Left lung (tissue), 10 donors: ENCODE data around the gene KCNAB1. TPM values are rescaled to one million over a fixed set of nuclear protein-coding genes. Genes with fewer than 3 reads are reported as not detected.

Source experiments
- ATAC-seq: fragments of 200-7000 bp; cut with Tn5 transposase; one replicate; pipeline ENCODE4 v1.9.1; 2020; ENCODE audit warnings: moderate library complexity
- DNase-seq, 4 donors: peaks; one replicate each; pipeline ENCODE4 v3.0.0-alpha.2; 2013 to 2020
- H3K27ac ChIP-seq, 2 donors: fragments of 200-600 bp; sonication (generic) in 1 of 2; one replicate each; pipeline versions ENCODE4 v1.5.0 to v1.8.0; 2020 to 2021
- H3K27me3 ChIP-seq, 2 donors: fragments of 200-600 bp; sonication (generic) in 1 of 2; one replicate each; pipeline versions ENCODE4 v1.5.0 to v1.8.0; 2020 to 2021
- H3K36me3 ChIP-seq, 2 donors: fragments of 200-600 bp; sonication (generic) in 1 of 2; one replicate each; pipeline versions ENCODE4 v1.5.0 to v1.8.0; 2020 to 2021
- H3K4me1 ChIP-seq, 2 donors: fragments of 200-600 bp; one replicate each; pipeline ENCODE4 v1.8.0; 2021
- H3K4me3 ChIP-seq, 2 donors: fragments of 200-600 bp; sonication (generic) in 1 of 2; one replicate each; pipeline versions ENCODE4 v1.5.0 to v1.8.0; 2020 to 2021; ENCODE audit warnings: mild to moderate bottlenecking in 1 of 2
- H3K9me3 ChIP-seq, 2 donors: fragments of 200-600 bp; sonication (generic) in 1 of 2; one replicate each; pipeline versions ENCODE4 v1.5.0 to v1.8.0; 2020 to 2021
- CTCF ChIP-seq, 2 donors: fragments of 200-600 bp; sonication (generic) in 1 of 2; IDR thresholded peaks; one replicate each; pipeline versions ENCODE4 v1.5.0 to v1.8.0; 2021; ENCODE audit warnings: antibody characterized with exemption in 2 of 2
- intact Hi-C, 2 donors: fragments of 100-400 bp; cut with DNase I; formaldehyde crosslinking; loops; one replicate each; pipeline versions ENCODE4 v1.11.2 to v1.14.2; 2022
- polyA plus RNA-seq, 6 donors: library from polyadenylated mRNA; unstranded; fragments of 120-200 nt; gene quantifications; one replicate each; pipeline ENCODE4 v1.2.1, GENCODE V29; 2013; ENCODE audit not compliant: insufficient read length in 6 of 6
- total RNA-seq, 2 donors: library from RNA; stranded (reverse); fragmentation: NEBNext Ultra II Directional; extraction: Animal tissue kit (Norgen Biotek cat#: 25700); gene quantifications; one replicate each; pipeline ENCODE4 v1.2.1, GENCODE V29; 2021
- donor health status: DM: no; HTN: yes; CAD: no.
- donor health status: DM: no; HTN: no; CAD: no.

The KCNAB1 gene
- total and polyA plus RNA-seq, 8 donors, result 0.58 to 1.7 (median 1.5) TPM

DNA sequence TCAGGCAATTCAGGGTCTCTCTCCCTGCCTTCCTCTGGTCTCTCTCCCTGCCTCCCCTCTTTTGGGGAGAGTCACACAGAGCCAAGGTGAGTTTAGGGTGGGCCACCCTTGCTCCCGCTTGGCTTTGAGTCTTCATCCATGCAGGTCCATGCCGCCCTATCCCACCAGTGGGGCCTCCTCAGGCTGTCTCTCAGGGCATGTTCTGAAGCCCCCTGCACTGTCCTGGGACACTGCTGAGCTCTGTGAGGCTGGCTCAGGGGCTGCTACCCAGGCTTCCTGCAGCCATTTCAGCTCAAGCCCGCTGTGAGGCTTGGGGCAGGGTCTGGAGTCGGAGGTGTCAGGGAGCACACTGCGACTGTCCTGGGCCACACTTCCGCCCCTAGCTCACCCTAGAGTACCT is 231.4 kb downstream of the KCNAB1 start:
- intact Hi-C loops, result no loop called here
- H3K4me1 ChIP-seq, result no peaks in the 10 kb centered on the region
- DNase-seq, result no peak
- no peak for ATAC-seq
- no peaks in the 10 kb centered on the region for H3K9me3 ChIP-seq
- no peaks in the 10 kb centered on the region for H3K36me3 ChIP-seq
- no peaks in the 10 kb centered on the region for H3K27me3 ChIP-seq
- H3K27ac ChIP-seq, result no peak overlapping the region
- no peak for TF ChIP-seq CTCF (IDR thresholded peaks at IDR 0.05)
- H3K4me3 ChIP-seq, result no peak overlapping the region

DNA sequence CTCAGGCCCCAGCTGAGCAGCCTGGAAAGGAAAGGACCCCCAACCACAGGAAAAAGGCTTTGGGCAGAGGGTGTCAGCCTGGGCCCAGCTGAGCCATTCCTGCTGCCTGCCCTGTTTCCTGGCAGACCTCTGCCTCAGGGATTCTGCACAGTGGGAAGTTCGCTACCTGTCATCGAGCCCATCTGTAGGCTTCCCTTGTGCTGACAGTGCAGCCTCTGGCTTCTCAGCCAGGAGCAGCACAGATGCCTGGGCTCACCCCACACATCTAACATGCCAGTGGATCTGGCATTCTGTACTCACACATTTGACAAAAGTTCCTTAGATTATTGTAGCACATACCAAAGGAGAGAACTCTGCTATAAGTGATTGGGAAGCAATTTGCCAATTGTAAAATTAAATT is 232.3 kb downstream of the KCNAB1 start:
- intact Hi-C loops, result no loop called here
- Histone ChIP-seq H3K27me3 (no peaks in the 10 kb centered on the region), H3K4me1 (no peaks in the 10 kb centered on the region), H3K36me3 (no peaks in the 10 kb centered on the region), H3K9me3 (no peaks in the 10 kb centered on the region), H3K4me3 (no peak overlapping the region), H3K27ac (no peak overlapping the region)
- ATAC-seq, result no peak
- TF ChIP-seq CTCF (IDR thresholded peaks at IDR 0.05), result no peak
- no peak for DNase-seq

DNA sequence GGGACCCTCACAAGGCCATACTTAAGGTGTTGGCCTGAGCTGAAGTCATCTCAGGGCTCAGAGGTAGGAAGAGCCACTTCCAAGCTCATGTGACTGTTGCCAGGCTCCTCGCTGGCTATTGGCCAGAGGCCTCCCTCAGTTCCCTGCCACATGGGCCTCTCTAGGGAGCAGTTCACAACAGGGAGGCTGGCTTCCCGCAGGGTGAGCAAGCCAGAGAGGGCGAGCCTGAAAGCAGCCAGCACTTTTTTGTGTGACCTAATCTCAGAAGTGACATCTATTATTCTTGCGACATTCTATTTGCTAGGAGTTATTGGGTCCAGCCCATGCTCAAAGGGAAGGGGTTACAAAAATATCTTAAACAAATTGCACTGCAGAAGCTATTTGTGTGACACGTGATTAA is 233.2 kb downstream of the KCNAB1 start:
- Histone ChIP-seq H3K4me3 (no peak overlapping the region), H3K9me3 (no peaks in the 10 kb centered on the region), H3K4me1 (no peaks in the 10 kb centered on the region), H3K27me3 (no peaks in the 10 kb centered on the region), H3K36me3 (no peaks in the 10 kb centered on the region), H3K27ac (no peak overlapping the region)
- ATAC-seq (no peak), DNase-seq (no peak)
- no peak for TF ChIP-seq CTCF (IDR thresholded peaks at IDR 0.05)
- intact Hi-C loops, result no loop called here

- no peak for ATAC-seq
- no peaks in the 10 kb centered on the region for H3K4me1 ChIP-seq
- intact Hi-C loops, result no loop called here
Measured at GRCh38 chr3:156356537-156357363, 236.4 kb downstream of the KCNAB1 start.

DNA sequence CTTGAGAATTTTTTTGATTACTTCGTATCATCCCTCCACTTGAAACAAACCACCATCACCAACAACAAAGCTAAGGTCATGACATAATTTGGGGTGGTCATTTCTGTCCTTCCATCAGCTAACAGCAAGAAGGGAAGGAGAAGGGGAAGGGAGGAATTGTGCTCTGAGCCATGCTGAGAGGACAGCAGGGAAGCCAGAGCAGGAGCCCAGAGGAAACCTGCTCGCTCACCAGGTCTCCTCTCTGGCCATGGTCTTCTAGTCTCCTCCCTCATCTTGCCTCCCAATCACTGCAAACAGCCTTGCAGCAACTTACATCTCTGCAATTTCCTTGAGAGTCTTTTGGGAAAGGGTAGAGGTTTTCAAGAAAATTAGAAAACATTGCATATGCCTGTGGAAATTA is 237.9 kb downstream of the KCNAB1 start:
- Histone ChIP-seq H3K27me3 (no peaks in the 10 kb centered on the region), H3K27ac (no peak overlapping the region), H3K36me3 (no peaks in the 10 kb centered on the region), H3K9me3 (no peaks in the 10 kb centered on the region), H3K4me1 (no peaks in the 10 kb centered on the region), H3K4me3 (no peak overlapping the region)
- TF ChIP-seq CTCF (IDR thresholded peaks at IDR 0.05), result no peak
- ATAC-seq, result no peak
- no peak for DNase-seq
- intact Hi-C loops, result no loop called here

More at GRCh38 chr3:156356537-156357363, 236.4 kb downstream of the KCNAB1 start:
- Histone ChIP-seq H3K4me3 (no peak overlapping the region), H3K27me3 (no peaks in the 10 kb centered on the region), H3K9me3 (no peaks in the 10 kb centered on the region), H3K36me3 (no peaks in the 10 kb centered on the region), H3K27ac (no peak overlapping the region)
- DNase-seq, result no peak
- TF ChIP-seq CTCF (IDR thresholded peaks at IDR 0.05), result no peak
